GM12878 (cell line): ENCODE results near the gene AHNAK2. TPM values are rescaled to one million over a fixed set of nuclear protein-coding genes. Genes with fewer than 3 reads are reported as not detected.

Source experiments
- CBX3 ChIP-seq: fragments of 200-600 bp; sonication (generic); IDR thresholded peaks from 2 replicates; pipeline ENCODE4 v1.6.1; 2016; ENCODE audit warnings: low read depth, borderline replicate concordance
- CHD4 ChIP-seq: fragments of 200-600 bp; sonication (generic); IDR thresholded peaks from 2 replicates; pipeline ENCODE4 v1.6.1; 2016; ENCODE audit warnings: mild to moderate bottlenecking
- CREB1 ChIP-seq: IDR thresholded peaks from 2 replicates; pipeline ENCODE4 v1.6.1; 2012; ENCODE audit warnings: low read depth, mild to moderate bottlenecking, inconsistent platforms
- CUX1 ChIP-seq: IDR thresholded peaks from 2 replicates; pipeline ENCODE4 v1.6.1; 2012; ENCODE audit warnings: improper control_type of control experiment, low read depth, low read length; ENCODE audit not compliant: insufficient replicate concordance
- DPF2 ChIP-seq: fragments of 450-650 bp; IDR thresholded peaks from 2 replicates; pipeline ENCODE4 v1.6.1; 2017; ENCODE audit warnings: mild to moderate bottlenecking
- E2F4 ChIP-seq: IDR thresholded peaks from 2 replicates; pipeline ENCODE4 v1.6.1; 2012; ENCODE audit warnings: low read depth, low read length, improper control_type of control experiment
- ETV6 ChIP-seq, 2 experiments: fragments of 450-650 bp in 1 of 2; IDR thresholded peaks in 1 of 2; conservative IDR thresholded peaks in 1 of 2; 2 replicates each; pipeline ENCODE4 v1.6.1; 2014; ENCODE audit warnings: antibody characterized with exemption in 1 of 2, borderline replicate concordance in 1 of 2, low read depth in 1 of 2, mild to moderate bottlenecking in 1 of 2, moderate library complexity in 1 of 2
- GABPA ChIP-seq: IDR thresholded peaks from 2 replicates; pipeline ENCODE4 v1.6.1; 2014; ENCODE audit warnings: antibody characterized with exemption, low read depth, mild to moderate bottlenecking, inconsistent platforms
- MTA2 ChIP-seq: fragments of 450-650 bp; IDR thresholded peaks from 2 replicates; pipeline ENCODE4 v1.6.1; 2016; ENCODE audit warnings: low read depth, mild to moderate bottlenecking, moderate library complexity
- PAX8 ChIP-seq: fragments of 450-650 bp; IDR thresholded peaks from 2 replicates; pipeline ENCODE4 v1.6.1; 2017; ENCODE audit warnings: mild to moderate bottlenecking, moderate library complexity
- PBX3 ChIP-seq: IDR thresholded peaks from 2 replicates; pipeline ENCODE4 v1.6.1; 2011; ENCODE audit warnings: mild to moderate bottlenecking, low read depth, low read length, moderate library complexity; ENCODE audit not compliant: insufficient replicate concordance
- POLR2AphosphoS2 ChIP-seq: IDR thresholded peaks from 2 replicates; pipeline ENCODE4 v1.6.1; 2011; ENCODE audit warnings: low read depth, mild to moderate bottlenecking, low read length, improper control_type of control experiment, moderate library complexity
- POLR2AphosphoS5 ChIP-seq: IDR thresholded peaks from 2 replicates; pipeline ENCODE4 v1.6.1; 2011; ENCODE audit warnings: mild to moderate bottlenecking, low read length, inconsistent platforms
- RB1 ChIP-seq: fragments of 450-650 bp; formaldehyde crosslinking; IDR thresholded peaks from 2 replicates; pipeline ENCODE4 v1.6.1; 2017; ENCODE audit warnings: mild to moderate bottlenecking, borderline replicate concordance
- TAF1 ChIP-seq: IDR thresholded peaks from 2 replicates; pipeline ENCODE4 v1.6.1; 2011; ENCODE audit warnings: mild to moderate bottlenecking, low read depth, low read length, borderline replicate concordance
- WRNIP1 ChIP-seq: IDR thresholded peaks from 2 replicates; pipeline ENCODE4 v1.6.1; 2011; ENCODE audit warnings: low read depth, low read length, improper control_type of control experiment, borderline replicate concordance
- ZBED1 ChIP-seq: IDR thresholded peaks from 2 replicates; pipeline ENCODE4 v1.6.1; 2016; ENCODE audit warnings: borderline replicate concordance
- ZNF274 ChIP-seq: IDR thresholded peaks from one replicate; pipeline ENCODE4 v1.8.0; 2011; ENCODE audit not compliant: insufficient read length, insufficient read depth
- ZNF687 ChIP-seq: fragments of 450-650 bp; IDR thresholded peaks from 2 replicates; pipeline ENCODE4 v1.6.1; 2017; ENCODE audit warnings: mild to moderate bottlenecking, moderate library complexity
- polyA plus RNA-seq, 11 experiments: library from polyadenylated mRNA; depleted of rRNA in 4 of 11; unstranded in 6 of 11; stranded (reverse) in 5 of 11; fragments of >200 nt; fragmentation: Nextera tagmentation in 4 of 11; fragmentation: Illumina TruSeq in 1 of 11; extraction: Ambion mirVana in 4 of 11; extraction: Trizol in 1 of 11; gene quantifications; 1 replicate in 1 of 11; 2 replicates in 10 of 11; pipeline versions ENCODE4 v1.2.1 to v1.2.3, GENCODE V29; 2011 to 2016; ENCODE audit warnings: inconsistent platforms in 2 of 11, missing spikeins in 2 of 11, low read depth in 1 of 11
- total RNA-seq, 4 experiments: library from RNA; depleted of rRNA in 3 of 4; stranded (reverse); fragments of >200 nt in 3 of 4; fragmentation: Illumina TruSeq in 1 of 4; extraction: Trizol in 1 of 4; gene quantifications; 2 replicates each; pipeline versions ENCODE4 v1.2.1 to v1.2.3, GENCODE V29; 2013 to 2021

AHNAK2 gene
- total and polyA plus RNA-seq, 10 of the 15 experiments (the other 5 are each of a cell fraction or from before 2014, with no cell fraction given): 0.03 to 0.10 TPM; not detected in 8

GRCh38 chr14:105021656-105022275 is 43.6 kb upstream of the AHNAK2 start (continued):
- TF ChIP-seq CUX1 (no peak), MTA2 (peak; percentile 32), RB1 (no peak), CBX3 (no peak), CREB1 (0 out of 2 replicates have a peak, but pooled peaks have one; percentile 11), ZNF274 (no peak), WRNIP1 (no peak), ETV6 (conservative IDR thresholded peaks at IDR 0.05 in 1 of 2, IDR thresholded peaks at IDR 0.05 in 1 of 2; ENCODE audit: borderline replicate concordance in 1 of 2, low read depth in 1 of 2) (peak in 1 of 2 experiments; percentile 43; a peak in 1 of 4 replicates), POLR2AphosphoS5 (peak; percentile 19), PAX8 (no peak), POLR2AphosphoS2 (no peak), DPF2 (no peak), E2F4 (no peak), CHD4 (no peak), ZNF687 (no peak), TAF1 (0 out of 2 replicates have a peak, but pooled peaks have one; percentile 41), GABPA (no peak), PBX3 (peak; percentile 34), ZBED1 (no peak)
